ENCODE data around the gene THADA.
A peak's percentile ranks its signal among the peaks of the same experiment; 100 is the strongest.

Gene THADA

GRCh38 chr2:43222475-43223309 is 373.1 kb downstream of the THADA start:
- intact Hi-C loops (cut with DNase I): no loop called here
- DNase-seq: peak in 1 of 10 donors; percentile 6

DNA sequence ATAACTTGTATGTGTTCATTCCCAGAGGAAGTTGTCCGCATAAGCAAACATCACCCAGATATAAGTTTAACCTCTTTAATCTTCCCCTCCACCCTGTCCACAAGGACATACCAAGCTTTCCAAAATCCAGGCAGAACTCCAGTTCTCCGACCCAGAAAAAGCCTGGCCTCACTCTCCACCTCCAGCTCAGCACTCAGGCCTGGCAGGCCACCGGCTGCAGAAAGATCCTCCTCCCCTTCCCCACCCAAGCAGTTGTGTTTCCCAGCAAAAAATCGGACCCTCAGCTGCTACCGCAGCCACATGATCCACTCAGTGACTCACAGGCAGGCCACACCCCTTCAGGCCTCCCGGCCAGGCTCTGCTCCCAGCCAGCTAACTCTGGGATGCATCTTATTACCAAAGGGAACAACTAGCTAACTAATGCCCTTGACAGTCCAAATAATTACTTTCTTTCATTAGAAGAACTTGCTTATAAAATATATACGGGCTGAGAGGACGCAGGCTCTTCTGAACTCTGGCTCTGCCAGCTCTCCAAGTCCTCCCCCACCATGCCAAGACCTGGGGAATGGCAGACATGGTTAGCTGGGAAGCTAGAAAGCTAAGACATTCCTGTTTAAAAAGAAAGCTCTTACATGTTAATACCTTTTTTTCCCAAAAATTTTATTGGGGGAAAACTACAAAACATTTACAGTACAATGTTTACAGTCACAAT is 373.9 kb downstream of the THADA start:
- DNase-seq: peak; percentile 75 to 98 (median 86)
- intact Hi-C loops (cut with DNase I): no loop called here

GRCh38 chr2:43221124-43221762 is 374.6 kb downstream of the THADA start:
- peak in 4 of 10 donors; percentile 28 to 84 (median 64) for DNase-seq
- intact Hi-C loops (cut with DNase I): no loop called here

GRCh38 chr2:43220760-43221123 is 375.1 kb downstream of the THADA start:
- intact Hi-C loops (cut with DNase I): no loop called here
- DNase-seq: peak in 2 of 10 donors; percentile 1 to 16

- peak in 1 of 10 donors; percentile 82 for DNase-seq
- intact Hi-C loops (cut with DNase I): no loop called here
These were observed 375.5 kb downstream of the THADA start for GRCh38 chr2:43220229-43220751.

DNA sequence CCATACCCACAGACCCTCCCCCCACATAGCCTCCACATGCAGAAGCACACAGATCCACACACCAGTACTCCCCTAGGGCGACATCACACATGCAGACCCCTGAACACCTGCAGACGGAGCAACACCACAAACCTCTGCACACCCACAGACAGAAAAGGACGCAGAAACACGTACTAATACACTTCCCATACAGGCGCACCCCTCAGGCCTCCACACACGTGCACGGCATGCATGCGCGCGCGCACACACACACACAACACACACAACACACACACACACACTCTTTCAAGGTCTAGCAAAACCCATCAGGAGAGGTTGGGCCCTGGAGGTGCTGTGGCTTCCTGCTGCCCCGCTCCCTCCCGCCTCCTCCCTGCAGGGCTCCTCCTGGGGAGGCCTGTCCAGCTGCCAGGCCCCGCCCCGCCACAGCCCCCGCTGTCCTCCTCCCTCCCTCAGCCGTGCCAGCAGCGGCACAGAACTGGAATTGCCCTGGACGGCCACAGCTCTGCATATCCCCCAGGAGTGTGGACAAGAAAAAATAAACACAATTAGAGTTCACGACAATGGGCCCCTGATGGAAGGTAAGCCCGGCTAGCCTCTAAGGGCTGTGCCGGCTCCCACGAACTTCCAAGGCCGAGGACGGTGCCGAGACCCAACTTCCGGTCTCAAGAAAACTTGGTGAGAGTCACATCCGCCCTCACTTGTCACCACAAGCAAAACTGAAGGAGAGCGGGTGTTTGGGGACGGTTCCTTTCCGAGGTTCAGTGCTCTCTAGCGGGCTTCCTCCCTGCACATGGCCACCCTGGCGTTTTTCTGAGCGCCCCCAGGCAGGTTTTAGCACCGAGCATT is 376.2 kb downstream of the THADA start:
- peak; percentile 49 to 95 (median 68) for DNase-seq
- intact Hi-C loops (cut with DNase I): loop anchor here (10.0 kb wide), 1 partner anchor 55 kb away; no protein-coding TSS in a partner anchor

DNA sequence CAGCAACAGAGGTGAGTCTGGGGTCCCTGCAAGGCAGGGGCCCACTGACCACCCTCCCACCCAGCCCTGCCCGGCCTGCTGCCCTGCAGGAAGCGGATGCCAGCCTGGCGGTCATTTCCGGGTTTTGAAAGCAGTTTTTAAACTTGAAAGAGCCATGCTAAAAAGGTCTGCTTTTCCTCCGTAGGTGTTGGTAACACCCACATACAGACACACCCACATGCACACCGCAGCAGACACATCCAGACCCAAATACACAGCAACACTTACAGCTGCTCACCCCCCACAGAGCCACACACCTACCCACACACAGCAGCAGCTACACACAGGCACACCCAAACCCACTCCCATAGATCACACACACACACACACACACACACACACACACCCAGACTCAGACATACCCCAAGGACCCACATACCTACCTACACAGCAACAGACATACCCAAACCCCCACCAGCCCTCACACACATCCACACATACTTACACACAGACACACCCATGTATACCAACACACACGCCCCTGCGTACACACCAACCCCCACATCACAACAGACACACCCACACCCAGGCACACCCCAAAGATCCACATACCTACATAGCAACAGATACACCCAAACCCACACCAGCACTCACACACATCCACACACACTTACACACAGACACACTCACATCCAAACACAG is 377.0 kb downstream of the THADA start:
- DNase-seq: peak in 3 of 10 donors; percentile 41 to 63 (median 48)
- intact Hi-C loops (cut with DNase I): loop anchor here (10.0 kb wide), 1 partner anchor 54 kb away; no protein-coding TSS in a partner anchor

- peak in 1 of 10 donors; percentile 5 for DNase-seq
- intact Hi-C loops (cut with DNase I): loop anchor here (10.0 kb wide), 1 partner anchor 53 kb away; no protein-coding TSS in a partner anchor
These were observed 377.6 kb downstream of the THADA start for GRCh38 chr2:43218155-43218701.

GRCh38 chr2:43217228-43218154 is 378.3 kb downstream of the THADA start:
- DNase-seq: peak in 3 of 10 donors; percentile 46 to 78 (median 70)
- intact Hi-C loops (cut with DNase I): loop anchor here (10.0 kb wide), 1 partner anchor 53 kb away; no protein-coding TSS in a partner anchor

GRCh38 chr2:43216629-43217028 is 379.2 kb downstream of the THADA start:
- peak in 3 of 10 donors; percentile 34 to 55 (median 35) for DNase-seq
- intact Hi-C loops (cut with DNase I): loop anchor here (10.0 kb wide), 1 partner anchor 52 kb away; no protein-coding TSS in a partner anchor

DNA sequence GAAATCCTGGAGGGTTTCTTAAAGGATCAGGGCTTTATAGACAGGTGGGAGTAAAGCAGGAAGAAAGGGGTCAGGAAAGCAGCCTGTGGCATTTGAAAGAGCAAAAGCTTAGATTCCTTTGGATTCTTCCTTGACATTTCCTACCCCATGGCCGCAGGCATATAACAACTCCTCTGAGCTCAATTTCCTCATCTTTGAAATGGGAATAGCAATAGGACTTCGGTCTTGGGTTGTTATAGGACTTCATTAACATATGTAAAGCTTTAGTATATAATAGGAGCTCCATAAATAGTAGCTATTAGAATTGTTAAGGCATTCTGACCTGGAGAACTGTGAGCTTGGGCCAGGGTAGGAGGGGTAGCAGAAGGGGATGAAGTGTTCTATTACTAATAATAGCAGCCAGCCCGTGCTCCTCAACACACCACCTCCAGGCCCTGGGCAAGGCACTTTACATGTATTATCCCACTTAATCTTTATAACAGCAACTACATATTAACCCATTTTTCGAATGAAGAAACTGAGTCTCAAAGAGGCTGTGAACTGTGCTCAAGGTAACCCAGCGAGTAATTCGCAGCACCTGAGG is 380.1 kb downstream of the THADA start:
- DNase-seq: peak in 1 of 10 donors; percentile 5
- intact Hi-C loops (cut with DNase I): loop anchor here (10.0 kb wide), 1 partner anchor 51 kb away; no protein-coding TSS in a partner anchor

DNA sequence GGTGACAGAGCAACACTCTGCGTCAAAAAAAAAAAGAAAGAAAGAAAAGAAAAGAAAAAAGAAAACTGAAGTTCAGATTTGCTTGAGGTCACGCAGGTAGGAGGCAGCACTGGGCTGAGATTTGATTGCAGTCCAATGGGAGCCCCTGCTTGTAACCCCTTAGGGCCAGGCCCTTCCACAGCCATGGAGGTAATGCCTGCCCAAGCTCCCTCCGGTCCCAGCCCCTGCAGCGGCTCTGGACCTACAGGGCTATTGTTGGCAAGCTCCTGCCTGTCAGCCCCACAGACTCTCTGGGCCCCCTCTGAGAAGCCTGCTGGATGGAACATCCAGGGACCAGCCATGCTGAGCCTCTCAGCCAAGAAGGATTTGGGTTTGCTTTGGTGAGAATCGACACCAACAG is 381.6 kb downstream of the THADA start:
- DNase-seq: peak in 3 of 10 donors; percentile 49 to 75 (median 57)
- intact Hi-C loops (cut with DNase I): loop anchor here (10.0 kb wide), 1 partner anchor 49 kb away; no protein-coding TSS in a partner anchor

- DNase-seq: peak in 5 of 10 donors; percentile 32 to 77 (median 39)
- intact Hi-C loops (cut with DNase I): loop anchor here (10.0 kb wide), 1 partner anchor 48 kb away; no protein-coding TSS in a partner anchor
These were observed 382.9 kb downstream of the THADA start for GRCh38 chr2:43212931-43213330.

DNA sequence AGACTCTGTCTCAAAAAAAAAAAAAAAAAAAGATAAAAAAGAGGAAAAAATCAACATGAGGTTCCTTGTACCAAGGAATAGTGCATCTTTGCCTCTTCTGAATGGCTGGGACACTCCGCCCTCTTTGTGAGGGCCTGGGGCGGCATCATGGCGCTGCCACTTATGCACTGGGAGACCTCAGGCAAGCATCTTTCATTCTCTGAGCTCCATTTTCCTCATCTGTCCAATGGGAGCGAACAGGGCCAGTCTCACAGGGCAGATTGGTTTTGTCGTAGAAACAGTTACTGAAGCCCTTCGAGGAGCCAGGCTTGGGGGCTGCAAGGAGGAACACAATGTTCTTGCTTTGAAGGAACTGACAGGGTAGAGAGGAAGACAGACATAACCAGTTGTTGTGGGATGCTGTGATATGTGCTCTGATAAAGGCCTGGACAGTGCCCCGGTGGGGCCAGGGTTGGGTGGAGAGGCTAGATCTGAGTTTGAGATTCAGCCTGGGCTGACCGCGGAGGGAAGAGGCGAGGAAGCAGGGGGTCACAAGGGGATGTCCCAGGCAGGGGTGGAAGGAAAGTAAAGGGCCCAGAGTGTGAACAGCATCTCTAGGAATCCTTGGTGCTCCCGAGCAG is 383.5 kb downstream of the THADA start:
- intact Hi-C loops (cut with DNase I): loop anchor here (10.0 kb wide), 1 partner anchor 48 kb away; no protein-coding TSS in a partner anchor
- peak in 3 of 10 donors; percentile 27 to 50 (median 48) for DNase-seq

DNA sequence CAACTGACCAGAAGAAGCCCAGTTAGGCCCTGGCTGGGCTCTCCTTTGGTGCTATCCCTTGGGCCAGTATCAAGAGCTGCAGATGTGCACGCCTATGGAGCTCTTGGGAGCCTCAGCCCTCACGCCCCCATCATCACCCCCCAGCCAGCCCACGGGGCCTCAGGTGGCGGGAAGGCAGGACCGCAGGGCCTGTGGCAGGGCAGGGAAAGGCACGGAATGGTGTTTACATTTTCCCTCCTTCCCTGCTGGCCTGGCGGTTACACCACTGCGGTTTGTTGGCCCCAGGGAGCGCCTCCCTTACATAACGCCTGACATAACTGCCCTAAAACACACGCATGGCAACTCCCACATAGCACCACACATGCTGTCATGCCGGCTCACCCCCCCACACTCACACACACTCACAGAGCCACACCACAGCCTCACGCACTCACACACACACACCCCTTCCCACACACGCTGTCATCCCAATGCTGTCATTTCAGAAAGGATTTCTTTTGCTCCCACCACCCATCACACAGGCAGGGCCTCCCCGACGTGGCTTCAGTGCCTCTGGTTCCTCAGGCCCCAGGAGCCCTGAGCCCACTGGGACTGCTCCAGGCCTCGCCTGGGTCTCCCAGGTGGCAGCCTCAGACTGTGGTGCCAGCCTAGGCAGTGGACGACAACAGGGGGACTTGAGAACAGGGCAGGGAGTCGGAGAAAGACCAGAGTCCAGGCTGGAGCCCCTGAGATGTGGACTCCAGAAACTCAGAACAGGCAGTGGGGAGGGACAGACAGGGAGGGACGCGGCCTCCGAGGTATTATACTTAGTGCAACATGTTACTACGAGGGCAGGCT is 385.2 kb downstream of the THADA start:
- peak in 3 of 10 donors; percentile 68 to 83 (median 72) for DNase-seq
- intact Hi-C loops (cut with DNase I): loop anchor here (10.0 kb wide), 1 partner anchor 46 kb away; no protein-coding TSS in a partner anchor
